Femur (tissue), 1 donor: Measurements from ENCODE around the gene CLEC16A.
A peak's percentile ranks its signal among the peaks of the same experiment; 100 is the strongest.
"Not testable (repeated sequence)": the region's sequence is repeated elsewhere in the genome, so short reads cannot be mapped to it uniquely, and the experiment has no call there.

ENCODE experiments used
- DNase-seq: peaks from one replicate; pipeline ENCODE4 v3.0.0-alpha.2; 2017

CLEC16A gene

DNA sequence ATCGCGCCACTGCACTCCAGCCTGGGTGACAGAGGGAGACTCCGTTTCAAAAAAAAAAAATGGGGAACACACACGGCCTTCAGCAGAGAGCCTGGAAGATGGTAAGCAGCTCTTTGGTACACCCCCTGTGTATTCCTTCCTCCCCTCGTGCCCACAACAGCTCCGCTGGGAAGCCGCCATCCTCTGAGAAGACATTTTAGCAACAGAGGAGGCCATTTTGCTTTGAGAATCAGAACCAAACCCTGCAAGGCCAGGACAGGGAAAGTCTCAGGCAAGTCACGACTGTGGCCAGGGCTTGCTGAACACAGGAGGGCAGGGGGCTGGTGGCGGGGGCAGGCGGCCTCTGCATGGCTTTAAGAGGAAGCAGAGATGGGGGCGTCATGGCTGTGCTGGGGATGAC lies 265.9 kb downstream of the CLEC16A start:
- no peak for DNase-seq

DNA sequence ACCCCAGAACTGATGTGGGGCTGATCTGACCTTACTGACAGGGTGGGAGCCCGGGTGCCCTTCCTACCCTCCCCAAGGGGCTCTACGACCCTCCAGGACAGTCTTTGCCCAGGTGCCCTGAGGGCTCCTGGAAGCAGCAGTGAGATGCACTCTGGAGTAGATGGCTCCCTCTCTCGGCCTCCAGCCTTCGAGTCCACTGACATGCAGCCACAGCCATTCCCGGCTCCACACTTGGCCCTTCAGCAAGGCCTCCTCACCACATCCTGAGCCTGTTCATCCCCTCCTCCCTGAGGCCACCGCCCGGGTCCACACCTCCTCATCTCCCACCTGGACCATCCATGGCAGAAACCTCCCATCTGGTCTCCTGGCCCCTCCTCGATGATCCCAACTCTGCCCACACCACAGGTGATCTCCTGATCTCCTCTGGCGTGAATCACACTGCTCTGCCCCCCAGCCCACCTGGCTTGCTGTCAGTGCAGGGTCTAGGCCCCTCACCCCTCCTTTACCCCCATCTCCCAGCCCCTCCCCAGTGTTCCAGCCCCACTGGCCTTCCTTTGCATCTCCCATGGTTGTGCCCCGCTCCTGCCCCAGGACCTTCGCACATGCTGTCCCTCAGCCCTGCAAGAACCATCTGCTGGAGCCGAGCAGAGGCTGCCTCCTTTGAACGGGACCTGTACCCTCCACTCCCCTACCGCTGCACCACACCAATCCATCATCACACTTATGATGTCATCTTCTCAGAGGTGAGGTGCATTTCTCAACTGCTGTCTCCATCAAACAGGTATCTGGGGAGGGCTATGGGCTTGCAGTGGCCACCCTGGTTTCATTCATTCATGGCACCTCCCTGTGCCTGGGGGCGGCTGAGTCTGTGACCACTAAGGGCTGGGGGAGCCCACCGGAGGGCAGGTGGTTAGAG lies 267.0 kb downstream of the CLEC16A start:
- no peak for DNase-seq

DNA sequence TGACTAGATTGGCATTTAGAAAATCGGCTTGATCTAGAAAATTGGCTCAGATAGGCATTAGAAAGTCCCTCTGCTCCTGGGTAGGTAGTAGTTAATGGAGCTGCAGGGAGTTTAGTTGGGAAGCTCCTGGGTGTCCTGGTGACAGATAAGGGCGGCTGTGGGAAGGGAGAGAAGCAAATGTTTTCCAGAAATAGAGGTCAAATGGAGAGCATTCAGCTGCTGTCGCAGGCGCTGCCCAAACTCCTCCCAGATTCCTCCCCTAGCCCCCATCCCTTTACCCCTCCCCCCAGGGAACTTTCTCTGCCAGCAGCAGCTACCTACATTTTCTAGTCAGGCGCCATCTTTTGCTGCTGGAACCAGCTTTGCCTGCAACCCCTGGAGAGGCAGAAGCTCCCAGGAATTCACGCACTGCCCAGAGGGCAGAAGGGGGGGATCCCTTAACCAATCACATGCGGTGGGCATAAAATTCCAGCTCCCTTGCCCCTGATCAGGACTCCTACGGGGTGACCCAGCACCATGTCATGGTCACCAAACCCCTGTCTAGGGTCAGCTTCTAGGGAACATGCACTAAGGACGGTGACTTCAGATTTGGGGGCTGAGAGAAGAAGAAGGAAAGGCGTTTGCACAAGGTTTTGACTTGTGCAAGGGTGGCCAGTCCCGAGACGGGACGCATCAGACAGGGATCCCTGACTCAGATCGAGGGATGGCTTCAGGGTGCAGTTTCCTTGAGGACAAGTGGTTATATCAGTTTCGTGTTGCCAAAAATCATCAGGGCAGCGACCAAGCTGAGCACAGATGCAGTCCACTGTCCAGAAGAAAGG lies 267.8 kb downstream of the CLEC16A start:
- no peak for DNase-seq

DNA sequence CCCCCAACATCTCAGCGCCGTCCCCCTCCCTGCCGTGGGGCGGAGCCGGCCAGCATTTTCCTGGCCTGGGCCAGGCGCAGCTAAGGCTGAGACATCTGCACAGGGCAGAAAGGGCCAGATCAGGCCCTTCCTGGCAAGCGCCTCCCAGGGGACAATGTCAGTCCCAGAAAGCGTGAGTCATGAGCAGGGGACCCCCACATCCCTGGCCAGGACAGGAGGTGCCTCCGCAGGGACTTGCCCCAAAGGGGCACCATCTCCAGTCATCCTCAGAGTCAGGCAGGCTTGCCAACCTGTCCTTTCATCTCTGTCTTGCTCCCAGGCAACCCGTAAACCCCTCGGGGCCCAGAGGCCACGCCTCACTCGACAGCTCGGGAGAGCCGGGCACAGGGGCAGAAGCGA lies 268.4 kb downstream of the CLEC16A start:
- no peak for DNase-seq

DNA sequence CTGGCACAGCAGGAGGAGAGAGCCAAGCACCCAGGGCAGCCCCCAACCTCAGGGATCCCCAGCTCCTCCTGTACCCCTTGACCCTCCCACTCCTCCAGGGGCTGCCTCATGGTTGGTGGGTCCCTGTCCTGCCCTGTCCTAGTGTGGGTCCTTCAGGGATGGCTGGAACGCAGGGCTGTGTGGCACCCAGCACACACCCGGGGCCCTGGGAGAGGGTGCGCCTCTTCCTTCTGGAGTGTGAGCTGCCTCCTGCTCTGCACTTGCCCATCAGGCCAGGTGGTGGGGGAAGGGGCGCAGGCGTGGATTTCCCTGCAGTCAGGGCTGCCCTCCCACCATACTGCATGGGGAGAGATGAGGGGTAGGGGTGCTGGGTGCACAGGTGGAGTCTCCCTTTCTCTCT lies 269.0 kb downstream of the CLEC16A start:
- DNase-seq = no peak

DNA sequence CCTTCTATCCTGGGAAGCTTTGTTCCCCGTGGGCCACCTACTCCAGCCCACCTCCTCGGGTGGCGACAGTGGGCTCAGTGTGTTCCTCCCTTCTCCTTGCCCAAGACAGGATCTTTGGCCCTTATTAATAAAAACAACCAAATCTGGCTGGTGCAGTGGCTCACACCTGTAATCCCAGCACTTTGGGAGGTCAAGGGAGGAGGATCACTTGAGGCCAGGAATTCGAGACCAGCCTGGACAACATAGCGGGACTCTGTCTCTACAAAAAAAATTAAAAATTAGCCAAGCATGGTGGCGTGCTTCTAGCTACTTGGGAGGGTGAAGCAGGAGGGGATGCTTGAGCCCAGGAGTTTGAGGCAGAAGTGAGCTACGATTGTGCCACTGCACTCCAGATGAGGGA lies 269.4 kb downstream of the CLEC16A start:
- DNase-seq = no peak

DNA sequence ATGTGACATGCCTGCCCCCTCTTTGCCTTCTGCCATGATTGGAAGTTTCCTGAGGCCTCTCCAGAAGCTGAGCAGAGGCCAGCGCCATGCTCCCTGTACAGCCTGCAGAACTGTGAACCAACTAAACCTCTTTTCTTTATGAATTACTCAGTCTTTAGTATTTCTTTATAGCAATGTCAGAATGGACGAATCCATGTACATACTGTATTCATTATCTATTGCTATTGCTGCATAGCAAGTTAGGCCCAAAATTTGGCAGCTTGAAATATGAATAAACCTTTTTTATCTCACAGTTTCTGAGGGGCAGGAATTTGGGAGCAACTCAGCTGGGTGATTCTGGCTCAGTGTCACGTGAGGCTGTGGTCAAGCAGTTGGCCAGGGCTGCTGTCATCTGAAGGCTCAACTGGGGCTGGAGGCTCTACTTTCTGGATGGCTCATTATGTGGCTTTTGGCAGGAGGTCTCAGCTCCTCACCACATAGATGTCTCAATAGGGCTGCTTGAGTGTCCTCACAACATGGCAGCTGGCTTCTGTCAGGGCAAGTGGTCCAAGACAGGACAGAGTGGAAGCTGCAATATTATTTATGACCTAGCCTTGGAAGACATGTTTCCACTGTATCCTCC lies 271.7 kb downstream of the CLEC16A start:
- no peak for DNase-seq

DNA sequence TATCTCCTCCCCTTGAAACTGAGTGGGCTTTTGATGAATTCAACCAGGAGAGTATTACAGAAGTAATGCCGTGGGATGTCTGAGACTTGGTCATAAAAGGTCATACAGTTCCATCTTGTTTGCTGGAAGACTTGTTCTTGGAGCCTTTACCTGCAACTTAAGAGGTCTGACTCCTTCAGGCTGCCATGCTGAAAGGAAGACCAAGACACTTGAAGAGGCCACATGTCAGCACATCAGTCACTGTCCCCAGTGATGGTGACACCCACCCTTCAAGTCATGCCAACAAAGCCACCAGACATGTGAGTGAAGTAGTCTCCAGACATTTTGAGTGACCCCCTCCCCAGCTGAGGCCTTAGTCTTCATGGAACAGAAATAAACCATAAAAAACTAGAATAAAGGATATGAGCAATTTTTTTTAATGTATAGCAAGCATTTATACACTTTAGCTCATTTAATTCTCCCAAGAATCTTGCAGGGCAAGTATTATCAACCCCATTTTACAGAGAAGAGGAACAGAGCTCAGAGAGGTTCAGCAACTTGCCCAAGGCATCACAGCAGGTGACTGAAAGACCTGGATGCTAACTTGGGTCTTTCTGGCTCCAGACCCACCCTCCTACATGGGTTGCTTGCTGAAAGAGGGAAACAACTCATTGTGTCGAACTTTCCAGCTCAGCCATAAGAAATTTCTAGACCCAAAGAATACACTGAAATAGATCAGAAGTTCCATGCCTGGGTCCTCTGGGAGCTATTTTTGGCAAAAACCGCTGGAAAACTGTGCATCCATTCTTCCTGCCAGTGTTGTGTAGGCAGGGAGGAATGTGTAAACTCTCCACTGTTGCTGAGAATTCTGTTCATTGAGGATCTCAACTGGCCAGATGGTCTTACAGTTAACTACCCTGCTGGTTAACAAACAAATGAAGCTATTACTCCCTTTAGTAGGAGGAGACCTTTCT lies 273.6 kb downstream of the CLEC16A start:
- no peak for DNase-seq

DNA sequence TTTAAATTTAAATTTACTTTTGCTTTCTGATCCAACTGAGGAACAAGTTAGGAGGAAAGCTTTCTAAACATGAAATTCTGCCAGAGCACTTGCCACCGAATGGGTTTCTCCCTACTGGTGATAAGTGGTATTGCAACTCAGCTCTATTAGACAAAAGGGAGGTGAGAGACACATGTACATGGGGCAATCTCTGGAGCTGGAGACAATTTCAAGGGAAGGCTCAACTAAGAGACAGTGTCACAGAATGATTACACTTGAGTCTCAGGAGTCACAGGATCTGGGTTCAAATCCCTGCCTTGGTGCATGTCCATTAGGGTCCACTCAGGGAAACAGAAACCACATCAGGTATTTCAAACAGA lies 274.2 kb downstream of the CLEC16A start:
- no peak for DNase-seq

DNA sequence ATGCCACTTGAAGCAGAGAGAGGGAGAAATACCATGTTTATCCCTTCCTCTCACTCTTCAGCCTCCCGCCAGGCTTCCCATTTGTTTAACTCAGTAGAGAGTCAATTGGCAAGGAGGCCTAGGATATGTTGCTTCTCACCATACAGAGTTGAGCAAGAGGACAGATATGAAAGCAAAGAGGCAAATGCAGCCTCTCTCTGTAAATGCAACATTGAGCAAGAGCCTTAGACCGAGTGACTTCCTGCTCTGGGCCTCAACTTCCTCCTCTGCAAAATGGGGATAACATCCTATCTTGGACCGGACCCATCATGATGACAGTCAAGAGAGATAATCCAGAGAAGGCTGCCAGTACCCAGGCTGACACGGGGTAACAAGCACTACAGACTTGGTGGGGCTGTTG lies 274.8 kb downstream of the CLEC16A start:
- DNase-seq = no peak

DNA sequence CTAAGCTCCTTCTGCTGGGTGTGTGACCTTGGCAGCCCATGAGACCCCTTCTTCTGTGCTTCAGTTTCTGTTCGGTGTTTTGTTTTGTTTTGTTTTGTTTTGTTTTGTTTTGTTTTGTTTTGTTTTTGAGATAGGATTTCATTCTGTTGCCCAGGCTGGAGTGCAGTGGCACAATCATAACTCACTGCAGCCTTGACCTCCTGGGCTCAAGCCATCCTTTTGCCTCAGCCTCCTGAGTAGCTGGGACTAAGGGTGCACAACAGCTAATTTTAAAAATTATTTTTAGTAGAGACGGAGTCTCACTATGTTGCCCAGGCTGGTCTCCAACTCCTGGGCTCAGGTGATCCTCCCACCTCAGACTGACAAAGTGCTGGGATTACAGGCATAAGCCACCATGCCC lies 276.1 kb downstream of the CLEC16A start:
- DNase-seq = not testable (repeated sequence)

DNA sequence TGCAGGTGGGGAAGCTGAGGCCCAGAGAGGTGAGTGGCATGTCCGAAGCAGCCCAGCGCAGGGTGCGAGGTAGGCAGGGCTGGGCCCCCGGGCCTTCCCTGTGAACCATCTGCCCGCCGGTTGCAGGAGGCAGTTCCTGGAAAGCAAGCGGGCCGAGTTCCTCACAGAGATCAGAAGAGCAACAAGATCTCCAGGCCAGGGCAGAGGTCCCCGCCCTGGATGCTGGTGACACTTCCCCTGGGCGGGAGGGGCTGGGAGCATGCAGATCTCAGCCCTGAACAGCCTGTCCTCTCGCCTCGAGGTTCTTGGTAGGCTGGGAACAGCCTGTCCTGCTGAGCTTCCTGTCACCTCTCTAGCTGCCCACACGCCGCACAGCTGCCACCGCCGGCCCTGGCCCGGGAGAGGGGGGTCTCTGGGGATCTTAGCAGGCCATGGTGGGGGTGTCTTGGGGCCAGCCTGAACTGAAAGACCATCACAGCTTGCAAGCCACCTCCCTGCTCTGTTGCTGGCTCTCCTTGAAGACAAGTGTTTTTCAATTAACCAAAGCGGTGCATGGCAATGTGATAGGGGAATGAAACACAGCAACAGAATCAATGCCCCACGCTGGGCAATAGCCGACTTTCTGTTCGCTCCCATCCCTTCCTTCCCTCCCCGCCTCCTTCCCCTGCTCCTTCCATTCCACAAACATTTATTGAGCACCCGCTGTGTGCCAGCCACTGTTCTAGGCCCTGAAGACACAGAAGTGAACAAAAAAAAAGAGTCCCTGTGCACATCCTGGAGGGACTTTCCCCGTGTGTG lies 279.9 kb downstream of the CLEC16A start:
- no peak for DNase-seq

DNA sequence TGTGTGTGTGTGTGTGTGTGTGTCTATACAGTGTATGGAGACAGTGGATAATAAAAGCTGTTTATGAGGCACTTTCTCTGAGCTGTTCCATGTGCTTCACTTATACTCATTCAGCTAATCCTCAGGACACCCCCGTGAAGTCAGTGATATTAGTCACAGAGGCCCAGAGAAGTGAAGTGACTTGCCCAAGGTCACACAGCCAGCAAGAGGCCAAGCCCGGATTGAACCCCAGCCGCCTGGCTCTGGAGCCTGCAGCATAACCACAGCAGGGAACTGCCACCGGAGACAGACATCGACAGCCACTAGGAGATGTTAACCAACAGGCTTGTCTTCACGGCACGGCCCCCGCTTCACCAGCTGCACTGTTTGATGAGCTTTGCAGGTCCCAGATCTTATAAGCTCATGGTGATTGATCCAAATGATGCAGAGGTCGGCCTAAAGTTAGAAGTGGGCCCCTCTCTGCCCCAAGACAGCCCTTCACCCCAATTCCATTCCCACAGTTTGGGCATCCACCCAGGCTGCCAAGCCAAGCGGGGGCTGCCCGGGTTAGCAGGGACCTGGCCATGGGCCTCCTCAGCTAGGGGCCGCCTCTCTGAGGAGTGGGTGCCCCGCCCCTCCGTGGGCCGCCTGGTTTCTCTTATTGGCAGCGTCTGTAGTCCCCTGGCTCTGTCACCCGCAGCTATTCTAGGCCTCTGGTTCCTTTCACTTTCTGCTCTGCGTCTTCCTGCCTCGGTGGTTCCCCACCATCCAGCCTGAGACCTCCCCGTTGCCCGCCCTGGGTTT lies 280.7 kb downstream of the CLEC16A start:
- DNase-seq = peak; percentile 53

DNA sequence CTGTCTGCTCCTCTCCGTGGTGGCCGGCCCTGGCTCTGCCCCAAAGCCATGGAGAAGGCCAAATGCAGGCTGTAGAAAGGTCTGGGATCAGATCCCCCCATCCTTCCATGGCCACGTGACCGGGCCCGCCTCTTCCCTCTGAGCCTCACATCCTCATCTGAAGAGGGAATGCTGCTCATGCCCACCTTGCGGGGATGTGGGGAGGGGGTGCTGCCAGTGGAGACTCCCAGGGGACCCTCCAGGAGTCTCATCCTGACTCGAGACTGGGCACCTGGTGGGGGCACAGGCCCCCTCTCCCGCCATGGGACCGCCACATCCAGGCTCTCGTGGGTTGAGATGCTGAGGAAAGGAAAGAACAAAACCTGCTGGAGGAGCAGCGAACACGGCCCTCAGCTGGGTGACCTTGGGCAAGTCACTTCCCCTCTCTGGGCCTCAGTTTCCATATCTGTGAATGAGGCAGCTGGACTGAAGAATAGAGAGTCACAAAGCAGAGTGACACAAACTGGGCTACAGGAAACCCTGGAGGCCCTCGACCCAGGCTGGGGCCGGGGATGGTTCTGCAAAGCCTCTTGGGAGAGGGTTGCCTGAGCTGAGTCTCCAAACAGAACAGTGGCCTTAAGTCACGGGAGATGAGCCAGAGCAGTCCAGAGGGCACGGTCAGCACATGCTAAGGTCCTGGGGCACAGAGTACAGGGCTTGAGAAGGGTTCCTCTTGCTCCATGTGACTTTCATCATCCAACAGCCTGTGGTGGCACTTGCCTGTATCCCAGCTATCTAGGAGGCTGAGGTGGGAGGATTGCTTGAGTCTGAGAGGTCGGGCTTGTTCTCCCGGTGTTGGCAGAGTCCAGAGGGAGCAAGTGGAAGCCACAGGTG lies 281.5 kb downstream of the CLEC16A start:
- no peak for DNase-seq

DNA sequence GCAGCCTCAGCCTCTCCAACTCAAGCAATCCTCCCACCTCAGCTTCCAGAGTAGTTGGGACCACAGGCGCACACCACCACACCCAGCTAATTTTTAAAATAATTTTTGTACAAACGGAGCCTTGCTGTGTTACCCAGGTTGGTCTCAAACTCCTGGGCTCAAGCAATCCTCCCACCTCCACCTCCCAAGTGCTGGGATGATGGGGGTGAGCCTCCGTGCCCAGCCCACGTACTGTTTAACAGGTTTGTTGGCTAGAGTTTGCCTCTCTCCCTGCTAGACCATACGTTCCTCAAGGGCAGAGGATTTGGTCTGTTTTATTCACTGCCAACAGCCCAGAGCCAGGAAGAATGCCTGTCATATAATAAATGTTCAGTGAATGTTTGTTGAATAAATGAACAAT lies 285.1 kb downstream of the CLEC16A start:
- DNase-seq = no peak

DNA sequence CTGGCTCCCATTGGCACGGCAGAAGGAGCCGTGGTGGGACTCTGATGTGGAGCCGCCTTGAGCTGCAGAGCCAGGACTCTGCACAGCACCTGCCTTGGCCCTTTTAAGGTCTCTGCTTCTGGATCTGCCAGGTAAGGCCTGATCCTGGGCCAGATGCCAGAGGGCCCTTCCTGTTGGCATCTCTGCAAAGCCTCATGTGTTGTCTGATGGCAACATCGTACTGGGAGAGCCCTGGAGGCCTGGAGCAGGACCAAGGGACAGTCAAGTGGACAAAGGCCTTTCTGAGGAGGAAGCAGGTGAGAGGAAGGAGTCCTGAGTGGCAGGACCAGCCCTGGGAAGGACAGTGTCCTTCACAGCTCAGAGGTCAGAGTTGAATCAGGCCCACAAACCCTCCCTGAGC lies 285.5 kb downstream of the CLEC16A start:
- no peak for DNase-seq

DNA sequence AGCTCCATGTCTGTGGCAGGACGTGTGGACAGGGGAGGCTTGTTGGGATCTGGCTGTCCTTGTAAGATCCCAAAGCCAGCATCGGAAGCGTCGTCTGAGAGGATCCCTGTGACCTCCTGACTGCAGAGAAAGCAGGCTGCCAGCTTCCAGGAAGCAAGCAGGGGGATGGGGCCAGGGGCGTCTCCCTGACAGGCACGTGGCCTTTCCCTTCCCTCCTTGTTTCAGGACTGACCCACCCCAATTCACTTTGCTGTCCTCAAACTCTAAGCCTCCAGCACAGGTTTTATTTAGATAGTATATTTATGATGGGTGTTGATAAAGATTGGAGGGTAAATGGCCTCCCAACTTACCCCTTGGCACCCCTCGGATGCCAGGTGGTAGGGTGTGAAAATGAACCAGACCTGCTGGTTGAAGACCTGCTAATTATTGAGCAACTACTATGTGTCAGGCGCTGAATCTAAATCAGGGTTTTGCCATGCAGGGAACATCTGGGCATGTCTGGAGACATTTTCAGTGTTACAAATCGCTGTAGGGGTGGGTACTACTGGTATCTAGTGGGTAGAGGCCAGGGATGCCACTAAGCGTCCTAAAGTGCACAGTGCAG lies 287.1 kb downstream of the CLEC16A start:
- DNase-seq = no peak
